Measurements from ENCODE around the gene TSHZ3. TPM values are rescaled to one million over a fixed set of nuclear protein-coding genes. Genes with fewer than 3 reads are reported as not detected.

Gene TSHZ3
- total RNA-seq, 2 donors from 2014 or later = 0.27 to 2.9 TPM

DNA sequence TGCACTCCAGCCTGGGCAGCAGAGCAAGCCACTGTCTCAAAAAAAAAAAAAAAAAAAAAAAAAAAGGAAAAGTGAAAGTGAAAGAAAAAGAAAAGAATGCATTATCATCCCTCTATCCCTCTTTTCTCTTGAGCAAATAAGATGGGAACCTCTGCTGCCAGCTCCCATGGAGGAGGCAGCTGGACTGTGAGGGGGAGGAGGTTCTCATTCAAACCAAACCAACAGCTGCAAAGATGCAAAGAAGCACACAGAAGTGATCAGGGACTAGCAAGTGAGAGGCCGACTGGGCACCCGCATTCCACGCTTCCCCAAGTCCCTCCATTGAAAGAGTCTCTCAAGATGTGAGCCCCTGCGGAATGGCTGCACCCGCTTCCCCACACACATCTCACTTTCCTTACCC, 63.5 kb downstream of the TSHZ3 start:
- ATAC-seq (no peak), DNase-seq (ENCODE audit: low spot score in 2 of 2) (no peak)
- Mint-ChIP-seq H3K9me3 (peaks cover 0 to 2% of the 10 kb centered on the region in 2 donors), H3K36me3 (no peaks in the 10 kb centered on the region), H3K27ac (no peak overlapping the region)

DNA sequence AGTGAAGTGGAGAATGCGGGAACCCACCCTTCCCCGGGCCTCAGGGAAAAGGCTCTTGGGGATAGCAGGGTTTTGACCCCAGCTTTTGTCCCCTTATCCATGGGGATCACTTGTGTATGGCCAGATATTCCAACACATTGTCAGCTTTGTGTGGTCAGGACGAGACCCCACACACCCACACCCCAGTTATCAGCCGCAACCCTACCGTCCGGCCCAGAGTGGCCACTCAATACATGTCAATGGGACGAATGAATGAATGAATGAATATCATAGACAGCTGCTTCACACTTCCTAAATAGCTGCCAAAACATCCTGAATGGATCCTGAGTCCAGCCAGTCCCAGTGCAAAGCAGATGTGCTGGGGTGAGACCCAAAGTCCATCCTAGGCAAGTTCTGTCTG, 64.6 kb downstream of the TSHZ3 start:
- no peaks in the 10 kb centered on the region for H3K9me3 Mint-ChIP-seq
- DNase-seq (ENCODE audit: low spot score in 2 of 2) (no peak), ATAC-seq (no peak)
- no peak overlapping the region for H3K27ac Mint-ChIP-seq
- no peaks in the 10 kb centered on the region for H3K36me3 Mint-ChIP-seq

GRCh38 chr19:31283701-31284100, 65.5 kb downstream of the TSHZ3 start:
- no peak for DNase-seq (ENCODE audit: low spot score in 2 of 2)
- Mint-ChIP-seq H3K9me3 (no peaks in the 10 kb centered on the region), H3K27ac (no peak overlapping the region), H3K36me3 (no peaks in the 10 kb centered on the region)
- ATAC-seq = no peak

GRCh38 chr19:31282346-31282745, 66.9 kb downstream of the TSHZ3 start:
- Mint-ChIP-seq H3K27ac (no peak overlapping the region), H3K36me3 (no peaks in the 10 kb centered on the region), H3K9me3 (no peaks in the 10 kb centered on the region)
- no peak for DNase-seq (ENCODE audit: low spot score in 2 of 2)
- ATAC-seq = no peak

DNA sequence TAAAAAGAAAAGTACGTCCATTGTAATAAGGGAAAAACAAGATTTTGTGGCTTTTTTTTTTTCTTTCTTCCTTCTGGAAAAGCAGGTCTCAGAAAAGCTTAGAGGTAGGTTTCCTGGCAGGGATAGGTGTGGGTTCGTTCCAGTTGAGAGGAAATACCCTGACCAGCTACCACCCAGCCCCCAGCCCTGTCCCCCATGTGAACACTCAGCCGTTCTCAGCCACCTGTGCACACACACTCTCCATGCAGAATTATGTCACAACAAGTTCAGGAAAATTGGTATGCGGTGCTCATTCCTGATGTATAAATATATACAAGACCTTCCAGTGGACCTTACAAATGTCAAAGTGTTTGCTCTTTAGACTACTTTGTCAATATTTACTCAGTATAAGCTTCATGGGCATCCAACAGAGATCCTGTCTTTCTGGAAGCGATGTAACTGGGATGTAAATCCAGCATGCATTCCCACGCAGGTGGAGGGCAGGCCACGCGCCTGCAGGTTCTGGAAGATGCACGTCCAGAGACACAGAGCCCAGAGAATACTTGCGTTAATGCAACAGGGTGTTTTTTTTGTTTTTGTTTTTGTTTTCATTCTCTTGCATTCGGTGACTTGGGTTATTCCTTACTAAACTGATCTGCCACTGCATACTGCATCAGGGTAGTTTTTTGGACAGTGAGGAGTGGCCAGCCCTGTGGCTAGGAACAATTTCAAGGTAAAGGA, 68.8 kb downstream of the TSHZ3 start:
- no peaks in the 10 kb centered on the region for H3K9me3 Mint-ChIP-seq
- ATAC-seq = no peak
- H3K27ac Mint-ChIP-seq = no peak overlapping the region
- no peaks in the 10 kb centered on the region for H3K36me3 Mint-ChIP-seq
- no peak for DNase-seq (ENCODE audit: low spot score in 2 of 2)

GRCh38 chr19:31279436-31279765, 69.8 kb downstream of the TSHZ3 start:
- Mint-ChIP-seq H3K27ac (no peak overlapping the region), H3K36me3 (no peaks in the 10 kb centered on the region), H3K9me3 (no peaks in the 10 kb centered on the region)
- DNase-seq (ENCODE audit: low spot score in 2 of 2) = no peak
- ATAC-seq = no peak

- Mint-ChIP-seq H3K36me3 (no peaks in the 10 kb centered on the region), H3K27ac (no peak overlapping the region), H3K9me3 (no peaks in the 10 kb centered on the region)
- ATAC-seq = no peak
- DNase-seq (ENCODE audit: low spot score in 2 of 2) = no peak
These were observed 70.4 kb downstream of the TSHZ3 start for GRCh38 chr19:31278555-31279435.

GRCh38 chr19:31277516-31277915, 71.7 kb downstream of the TSHZ3 start:
- no peak for DNase-seq (ENCODE audit: low spot score in 2 of 2)
- H3K27ac Mint-ChIP-seq = no peak overlapping the region
- no peaks in the 10 kb centered on the region for H3K36me3 Mint-ChIP-seq
- no peaks in the 10 kb centered on the region for H3K9me3 Mint-ChIP-seq
- no peak for ATAC-seq

- Mint-ChIP-seq H3K27ac (no peak overlapping the region), H3K9me3 (no peaks in the 10 kb centered on the region), H3K36me3 (no peaks in the 10 kb centered on the region)
- ATAC-seq (no peak), DNase-seq (ENCODE audit: low spot score in 2 of 2) (no peak)
These were observed 72.4 kb downstream of the TSHZ3 start for GRCh38 chr19:31276831-31277230.

- Mint-ChIP-seq H3K9me3 (no peaks in the 10 kb centered on the region), H3K36me3 (no peaks in the 10 kb centered on the region), H3K27ac (no peak overlapping the region)
- no peak for ATAC-seq
- DNase-seq (ENCODE audit: low spot score in 2 of 2) = no peak
These were observed 74.2 kb downstream of the TSHZ3 start for GRCh38 chr19:31275068-31275334.

- no peak for DNase-seq (ENCODE audit: low spot score in 2 of 2)
- no peaks in the 10 kb centered on the region for H3K9me3 Mint-ChIP-seq
- H3K36me3 Mint-ChIP-seq = no peaks in the 10 kb centered on the region
- no peak for ATAC-seq
- no peak overlapping the region for H3K27ac Mint-ChIP-seq
These were observed 74.8 kb downstream of the TSHZ3 start for GRCh38 chr19:31274251-31275067.

- no peaks in the 10 kb centered on the region for H3K9me3 Mint-ChIP-seq
- ATAC-seq (no peak), DNase-seq (ENCODE audit: low spot score in 2 of 2) (no peak)
- H3K36me3 Mint-ChIP-seq = no peaks in the 10 kb centered on the region
- H3K27ac Mint-ChIP-seq = no peak overlapping the region
These were observed 76.6 kb downstream of the TSHZ3 start for GRCh38 chr19:31272583-31273106.

DNA sequence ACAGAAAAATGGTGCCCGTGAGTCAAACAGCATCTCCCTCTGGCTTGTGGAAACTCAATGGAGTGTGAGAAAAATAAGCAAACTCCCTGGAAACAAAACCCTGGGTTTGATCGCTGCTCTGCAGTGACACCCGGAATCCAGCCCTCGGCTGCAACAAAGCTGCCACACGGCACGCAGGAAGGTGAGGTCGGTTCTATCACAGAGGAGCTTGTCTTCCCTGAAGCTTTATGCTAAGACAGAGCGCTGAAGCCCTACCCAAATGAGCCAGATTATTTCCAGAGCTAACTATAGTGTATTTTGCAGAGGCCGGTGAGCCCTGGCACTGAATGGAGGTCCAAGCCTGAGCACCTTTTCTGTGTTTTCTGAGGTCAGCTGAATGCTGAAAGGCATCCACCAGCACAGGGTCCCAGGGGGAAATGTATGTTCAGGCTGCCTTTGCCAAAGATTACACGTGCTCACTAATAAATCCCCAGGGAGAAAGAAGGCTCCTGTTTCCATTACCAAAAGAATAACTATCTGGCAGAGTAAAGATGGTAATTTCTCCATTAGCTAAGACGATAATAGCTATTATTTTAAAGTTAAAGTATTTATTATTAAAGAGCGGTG, 77.8 kb downstream of the TSHZ3 start:
- no peak for ATAC-seq
- no peak for DNase-seq (ENCODE audit: low spot score in 2 of 2)
- no peaks in the 10 kb centered on the region for H3K9me3 Mint-ChIP-seq
- H3K27ac Mint-ChIP-seq = no peak overlapping the region
- H3K36me3 Mint-ChIP-seq = no peaks in the 10 kb centered on the region

GRCh38 chr19:31270897-31271296, 78.3 kb downstream of the TSHZ3 start:
- DNase-seq (ENCODE audit: low spot score in 2 of 2) = no peak
- Mint-ChIP-seq H3K9me3 (no peaks in the 10 kb centered on the region), H3K27ac (no peak overlapping the region), H3K36me3 (no peaks in the 10 kb centered on the region)
- ATAC-seq = no peak

DNA sequence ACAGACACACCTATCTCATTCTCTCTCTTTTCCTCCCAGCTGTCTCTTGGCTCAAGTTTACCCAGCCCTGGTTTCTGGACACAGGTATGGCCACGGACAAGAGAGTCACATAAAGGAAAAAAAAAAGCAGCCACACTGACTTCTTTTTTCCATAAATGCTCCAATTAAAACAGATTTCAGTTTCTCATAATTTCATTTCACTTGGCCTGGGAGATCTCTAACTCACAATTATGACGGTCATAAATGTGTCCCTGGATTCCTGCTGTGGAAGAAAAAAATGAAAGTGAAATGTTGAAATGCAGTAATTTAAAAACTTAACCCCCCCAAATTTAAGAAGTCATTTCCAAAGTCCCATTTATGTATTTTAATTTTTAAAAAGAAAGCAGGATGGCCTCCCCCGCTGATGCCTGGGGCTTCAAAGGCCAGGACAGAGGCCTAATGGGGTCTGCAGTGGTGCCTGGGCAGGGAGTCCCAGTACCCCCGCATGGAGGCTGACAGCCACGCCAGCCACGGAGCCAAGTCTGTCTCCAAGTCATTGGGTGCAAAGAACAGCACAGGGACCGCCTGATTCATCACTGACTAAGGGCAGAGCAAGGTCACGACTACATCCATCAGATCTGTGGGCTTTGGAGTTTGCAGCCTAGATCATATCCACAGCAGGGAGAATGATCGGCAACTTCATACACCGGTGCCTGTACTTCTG, 79.7 kb downstream of the TSHZ3 start:
- Mint-ChIP-seq H3K9me3 (no peaks in the 10 kb centered on the region), H3K27ac (no peak overlapping the region), H3K36me3 (no peaks in the 10 kb centered on the region)
- no peak for ATAC-seq
- DNase-seq (ENCODE audit: low spot score in 2 of 2) = no peak

- Mint-ChIP-seq H3K27ac (no peak overlapping the region), H3K9me3 (no peaks in the 10 kb centered on the region), H3K36me3 (no peaks in the 10 kb centered on the region)
- ATAC-seq = no peak
- DNase-seq (ENCODE audit: low spot score in 2 of 2) = no peak
These were observed 80.4 kb downstream of the TSHZ3 start for GRCh38 chr19:31268751-31269383.
